SK-N-SH (cell line): ENCODE results near the gene INTS14.
"Not testable (repeated sequence)": the region's sequence is repeated elsewhere in the genome, so short reads cannot be mapped to it uniquely, and the experiment has no call there.

Source experiments
- CTCF ChIP-seq: fragments of 200-600 bp; sonication (generic); IDR thresholded peaks from 2 replicates; pipeline ENCODE4 v1.6.1; 2017; ENCODE audit warnings: antibody characterized with exemption, mild to moderate bottlenecking, moderate library complexity
- FOXJ3 ChIP-seq: sonication (generic); formaldehyde crosslinking; IDR thresholded peaks from 2 replicates; pipeline ENCODE4 v1.5.1; 2020; ENCODE audit warnings: mild to moderate bottlenecking, missing genetic modification reagents
- FOXM1 ChIP-seq: IDR thresholded peaks from 2 replicates; pipeline ENCODE4 v1.4.0; 2012; ENCODE audit warnings: low read depth, mild to moderate bottlenecking
- GABPA ChIP-seq: IDR thresholded peaks from 2 replicates; pipeline ENCODE4 v1.4.0; 2012; ENCODE audit warnings: low read depth, mild to moderate bottlenecking
- GATA2 ChIP-seq: sonication (generic); formaldehyde crosslinking; IDR thresholded peaks from 2 replicates; pipeline ENCODE4 v1.5.0; 2020; ENCODE audit warnings: mild to moderate bottlenecking, missing genetic modification reagents
- JUND ChIP-seq: IDR thresholded peaks from 2 replicates; pipeline ENCODE4 v1.4.0; 2012
- MEF2A ChIP-seq: IDR thresholded peaks from 2 replicates; pipeline ENCODE4 v1.4.0; 2012; ENCODE audit warnings: low read depth, borderline replicate concordance
- POLR2AphosphoS5 ChIP-seq: IDR thresholded peaks from 2 replicates; pipeline ENCODE4 v1.6.1; 2012; ENCODE audit warnings: low read depth, low read length
- RAD21 ChIP-seq: IDR thresholded peaks from 2 replicates; pipeline ENCODE4 v1.6.1; 2012; ENCODE audit warnings: mild to moderate bottlenecking, low read length
- RXRA ChIP-seq: IDR thresholded peaks from 2 replicates; pipeline ENCODE4 v1.4.0; 2012; ENCODE audit warnings: low read depth, mild to moderate bottlenecking, borderline replicate concordance
- TAF1 ChIP-seq: IDR thresholded peaks from 2 replicates; pipeline ENCODE4 v1.6.1; 2012; ENCODE audit warnings: low read depth, mild to moderate bottlenecking, low read length, moderate library complexity, borderline replicate concordance
- USF1 ChIP-seq: IDR thresholded peaks from 2 replicates; pipeline ENCODE4 v1.4.0; 2012; ENCODE audit warnings: low read depth, borderline replicate concordance
- ZBTB33 ChIP-seq: IDR thresholded peaks from 2 replicates; pipeline ENCODE4 v1.4.0; 2012; ENCODE audit warnings: low read depth, borderline replicate concordance

- not testable (repeated sequence) for TF ChIP-seq RAD21; CTCF; JUND; USF1; RXRA; FOXM1; POLR2AphosphoS5; TAF1; MEF2A; GATA2 (CRISPR knock-in tag); FOXJ3 (CRISPR knock-in tag); ZBTB33; GABPA
Observed at GRCh38 chr15:65552851-65553250, 58.1 kb downstream of the INTS14 start.
